Measurements from ENCODE around the gene EZH2.

- TF ChIP-seq POLR2AphosphoS5 (IDR thresholded peaks at IDR 0.05; ENCODE audit: low read depth, low read length) (no peak), REST (IDR thresholded peaks at IDR 0.05; ENCODE audit: insufficient read depth in 1 of 2, low read depth in 2 of 2, low read length in 2 of 2) (no peak), TAF1 (IDR thresholded peaks at IDR 0.05; ENCODE audit: borderline replicate concordance, insufficient read depth, low read length) (no peak), FOXP2 (optimal IDR thresholded peaks at IDR 0.05; ENCODE audit: borderline replicate concordance, extremely low read depth, extremely low read length, insufficient read depth) (no peak), SIN3A (IDR thresholded peaks at IDR 0.05; ENCODE audit: borderline replicate concordance, insufficient read depth, low read length) (no peak)
Observed at GRCh38 chr7:148821422-148821821, 62.7 kb downstream of the EZH2 start.
